Measurements from ENCODE around the gene TK2. TPM values are rescaled to one million over a fixed set of nuclear protein-coding genes. Genes with fewer than 3 reads are reported as not detected.

TK2 gene
- total RNA-seq, 2 experiments from 2014 or later = 13.4 to 13.9 TPM

Other genes with a start within 250 kb of the TK2 start
- gene CDH5, start 183.4 kb downstream of the TK2 start, total RNA-seq = not detected
- gene BEAN1, start 122.8 kb downstream of the TK2 start, total RNA-seq = not detected
- 100 to 1,000 TPM; 183 to 188 TPM for gene CKLF, start 2.5 kb upstream of the TK2 start, total RNA-seq
- 10 to 100 TPM; 16.6 to 17.8 TPM for gene CMTM1, start 16.3 kb upstream of the TK2 start, total RNA-seq
- gene CMTM2, start 29.3 kb upstream of the TK2 start, total RNA-seq = under 1 TPM; 0.43 to 0.83 TPM
- gene CMTM3, start 54.6 kb upstream of the TK2 start, total RNA-seq = 100 to 1,000 TPM; 111 TPM
- gene CMTM4, start 146.6 kb upstream of the TK2 start, total RNA-seq = under 1 TPM; 0.53 to 0.58 TPM
- 10 to 100 TPM; 50.1 to 52.9 TPM for gene DYNC1LI2, start 201.5 kb upstream of the TK2 start, total RNA-seq

Data from activated CD4-positive, alpha-beta memory T cell treated with anti-CD3 and anti-CD28 coated beads, Interleukin-2, amount 10 ng/mL, durations not matched to agents 7 days and 5 days (primary cell).